GM21381 (cell line): ENCODE measurements around the gene HES5.
"Not testable (repeated sequence)": the region's sequence is repeated elsewhere in the genome, so short reads cannot be mapped to it uniquely, and the experiment has no call there.

Experiments used
- ATAC-seq: cut with Tn5 transposase; IDR thresholded peaks from one replicate; pipeline ENCODE4 v1.9.1; 2021; ENCODE audit warnings: mild to moderate bottlenecking, moderate library complexity; ENCODE audit not compliant: unreplicated experiment

Gene HES5

DNA sequence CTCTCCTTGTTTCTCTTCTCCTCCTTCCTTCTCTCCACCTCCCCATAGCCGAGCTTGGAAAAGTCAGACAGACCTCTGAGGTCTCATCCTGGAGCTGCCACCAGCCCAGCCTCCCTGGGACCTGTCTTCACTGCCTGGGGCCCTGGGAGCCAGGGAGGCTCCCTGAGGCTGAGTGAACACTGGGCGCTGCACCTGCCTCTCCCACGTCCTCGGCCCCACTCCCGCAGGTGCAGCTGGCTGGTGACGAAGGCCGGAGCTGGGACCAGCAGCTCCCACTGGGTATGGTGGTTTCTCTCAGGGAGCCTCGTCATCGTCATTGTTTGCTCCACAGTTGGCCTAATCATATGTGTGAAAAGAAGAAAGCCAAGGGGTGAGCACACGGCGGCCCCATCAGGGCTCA, 31.4 kb upstream of the HES5 start:
- no peak for ATAC-seq

DNA sequence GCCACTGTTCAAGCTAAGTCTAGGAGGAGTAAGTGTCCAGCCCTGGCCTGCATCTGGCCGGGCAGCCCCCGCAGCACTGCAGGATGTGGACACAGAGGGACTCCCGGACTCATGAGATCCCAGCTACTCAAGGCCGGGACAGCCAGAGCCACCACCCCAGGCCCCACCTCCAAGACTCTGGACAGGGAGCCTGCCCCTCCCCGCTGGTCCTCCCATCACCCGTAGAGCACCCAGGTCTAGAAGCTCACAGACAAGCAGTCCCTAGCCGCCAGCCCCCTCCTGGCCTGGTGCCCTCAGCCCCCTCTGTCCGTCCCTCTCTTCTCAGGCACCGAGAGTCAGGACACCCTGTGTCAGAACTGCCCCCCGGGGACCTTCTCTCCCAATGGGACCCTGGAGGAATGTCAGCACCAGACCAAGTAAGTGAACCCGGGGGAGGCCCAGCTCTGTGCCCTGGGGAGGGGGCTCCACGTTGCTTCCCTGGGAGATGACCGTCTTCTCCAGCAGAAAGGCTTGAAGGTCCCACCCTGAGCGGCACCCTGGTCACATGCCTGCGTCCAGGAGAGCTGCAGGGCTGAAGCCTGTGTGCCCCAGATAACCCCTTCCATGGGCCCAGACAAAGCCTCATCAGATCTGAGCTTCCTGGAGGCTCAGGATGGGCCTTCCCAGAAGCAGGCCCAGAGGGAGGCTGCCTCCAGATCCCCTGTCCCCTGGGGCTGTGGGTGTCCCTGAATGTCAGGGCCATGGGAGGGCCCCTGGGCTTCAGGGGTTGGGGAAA, 30.4 kb upstream of the HES5 start:
- no peak for ATAC-seq

DNA sequence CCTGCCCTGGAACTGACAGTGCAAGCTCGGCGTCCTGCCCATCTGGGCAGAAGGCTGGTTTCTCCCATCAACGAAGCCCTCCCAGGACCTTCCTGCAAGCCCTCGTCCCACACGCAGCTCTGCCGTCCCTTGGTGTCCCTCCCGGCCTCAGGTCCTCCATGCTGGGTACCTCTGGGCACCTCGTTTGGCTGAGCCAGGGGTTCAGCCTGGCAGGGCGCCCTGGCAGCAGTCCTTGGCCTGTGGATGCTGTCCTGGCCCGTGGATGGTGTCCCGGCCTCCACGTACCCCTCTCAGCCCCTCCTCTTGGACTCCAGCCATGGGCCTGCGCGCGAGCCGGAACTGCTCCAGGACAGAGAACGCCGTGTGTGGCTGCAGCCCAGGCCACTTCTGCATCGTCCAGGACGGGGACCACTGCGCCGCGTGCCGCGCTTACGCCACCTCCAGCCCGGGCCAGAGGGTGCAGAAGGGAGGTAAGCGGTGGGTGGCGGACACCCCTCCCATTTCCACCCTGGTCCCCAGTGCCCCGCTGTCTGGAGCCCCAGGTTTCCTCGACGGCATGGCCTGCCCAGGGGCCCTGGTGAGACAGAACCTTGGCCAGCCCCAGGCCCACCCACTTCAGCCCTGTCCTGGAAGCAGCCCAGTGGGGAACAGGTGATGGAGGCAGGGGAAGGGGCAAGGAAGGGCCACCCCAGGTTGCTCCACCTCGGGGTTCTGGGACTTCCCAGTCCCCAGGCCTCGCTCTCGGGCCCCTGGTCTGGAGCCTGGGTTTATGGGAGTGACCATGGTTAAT, 29.6 kb upstream of the HES5 start:
- ATAC-seq: no peak

DNA sequence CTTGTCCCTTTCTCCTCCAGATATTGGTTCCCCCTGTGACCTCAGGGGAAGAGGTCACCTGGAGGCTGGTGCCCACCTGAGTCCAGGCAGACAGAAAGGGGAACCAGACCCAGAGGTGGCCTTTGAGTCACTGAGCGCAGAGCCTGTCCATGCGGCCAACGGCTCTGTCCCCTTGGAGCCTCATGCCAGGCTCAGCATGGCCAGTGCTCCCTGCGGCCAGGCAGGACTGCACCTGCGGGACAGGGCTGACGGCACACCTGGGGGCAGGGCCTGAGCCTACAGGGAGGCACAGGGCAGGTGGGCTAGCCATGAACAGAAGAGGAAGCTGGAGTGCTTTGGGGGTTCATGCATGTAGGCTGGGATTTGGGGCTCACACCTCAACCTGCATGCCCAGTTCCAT, 28.8 kb upstream of the HES5 start:
- no peak for ATAC-seq

DNA sequence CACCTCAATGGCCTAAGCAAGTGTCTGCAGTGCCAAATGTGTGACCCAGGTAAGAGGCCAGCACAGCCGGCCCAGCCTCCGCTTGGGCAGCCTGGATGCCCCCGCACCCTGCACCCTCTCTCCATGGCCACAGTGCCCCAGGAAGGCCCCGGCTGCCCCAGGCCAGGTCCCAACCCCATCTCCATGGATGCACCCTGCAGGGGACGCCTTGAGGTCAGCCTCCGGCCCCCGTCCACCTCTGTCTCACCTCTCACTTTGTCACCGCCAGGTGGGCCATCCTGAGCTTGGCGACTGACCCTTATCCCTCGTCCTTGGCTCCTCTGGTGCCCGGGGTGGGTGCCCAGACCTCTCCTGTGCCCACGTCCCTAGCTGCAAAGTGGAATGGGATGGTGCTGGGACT, 28.4 kb upstream of the HES5 start:
- ATAC-seq: no peak

DNA sequence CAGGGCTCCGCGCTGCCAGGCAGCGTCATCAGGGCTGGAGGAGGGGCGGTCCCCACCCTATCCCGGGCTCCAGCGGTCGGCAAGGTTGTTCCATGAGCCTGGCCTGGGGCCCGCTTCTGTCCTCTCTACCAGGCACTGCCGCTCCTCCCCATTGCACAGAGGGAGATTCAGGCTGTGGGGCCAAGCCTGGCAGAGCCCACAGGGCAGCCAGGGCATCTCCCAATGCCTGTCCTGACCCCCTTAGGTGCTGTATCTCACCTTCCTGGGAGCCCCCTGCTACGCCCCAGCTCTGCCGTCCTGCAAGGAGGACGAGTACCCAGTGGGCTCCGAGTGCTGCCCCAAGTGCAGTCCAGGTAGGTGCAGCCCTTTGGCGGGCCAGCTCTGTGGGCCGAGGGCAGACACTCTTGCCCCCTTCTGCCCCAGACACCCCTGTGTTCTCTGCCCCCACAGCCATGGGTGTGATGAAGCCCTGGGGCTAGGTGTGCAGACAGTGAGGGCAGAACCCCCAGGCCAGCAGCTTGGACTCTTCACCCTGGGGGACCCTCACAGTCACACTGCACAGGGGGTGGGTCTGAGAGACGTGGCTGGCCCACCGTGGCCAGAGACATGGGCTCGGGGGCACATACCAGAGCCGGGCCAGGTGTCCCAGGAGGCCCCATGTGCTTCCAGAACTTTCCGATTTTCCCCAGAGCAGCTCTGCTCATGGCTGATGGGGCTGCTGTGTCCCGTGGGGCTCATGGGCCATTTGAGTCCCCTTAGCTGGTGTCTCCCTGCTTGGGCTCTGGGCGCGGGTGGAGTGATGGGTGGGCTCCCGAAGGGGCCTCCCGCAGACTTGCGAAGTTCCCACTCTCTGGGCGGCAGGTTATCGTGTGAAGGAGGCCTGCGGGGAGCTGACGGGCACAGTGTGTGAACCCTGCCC, 27.7 kb upstream of the HES5 start:
- no peak for ATAC-seq

DNA sequence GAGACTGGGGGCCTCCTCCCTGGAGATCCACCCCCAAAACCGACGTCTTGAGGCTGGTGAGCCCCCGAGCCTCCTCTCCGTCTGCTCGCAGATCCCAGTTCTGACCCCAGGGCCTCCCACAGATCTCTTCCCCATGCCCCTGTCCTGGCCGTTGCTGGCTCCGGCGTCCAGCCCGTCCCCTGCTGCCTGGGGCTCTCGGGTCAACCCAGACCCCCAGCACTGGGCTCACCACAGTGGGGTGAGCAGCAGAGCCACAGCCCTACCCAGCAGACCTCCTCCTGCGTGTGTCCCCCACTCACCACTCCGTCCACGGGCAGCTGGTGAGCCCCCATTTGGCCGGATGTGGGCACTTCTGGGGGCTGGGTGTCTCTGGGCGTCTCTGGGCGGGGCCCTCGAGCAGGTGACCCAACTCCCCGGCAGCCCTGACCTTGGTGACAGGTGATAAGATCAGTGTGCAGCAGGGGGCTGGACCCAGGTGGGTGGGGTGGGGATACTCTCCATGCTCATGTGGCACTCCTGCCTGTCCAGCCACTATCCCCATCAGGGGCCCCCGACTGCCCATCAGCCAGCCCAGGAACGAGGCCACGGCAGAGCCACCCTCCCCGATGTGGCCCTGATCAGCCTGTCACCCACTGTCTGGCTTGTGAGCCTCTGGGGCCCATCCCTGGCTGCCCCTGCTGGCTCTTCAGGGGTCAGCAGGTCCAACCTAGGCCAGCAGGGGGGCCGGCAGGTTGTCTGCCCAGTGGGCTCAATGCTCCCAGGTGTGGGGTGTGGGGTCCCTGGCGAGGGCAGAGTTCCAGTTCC, 26.8 kb upstream of the HES5 start:
- ATAC-seq: peak; percentile 19

DNA sequence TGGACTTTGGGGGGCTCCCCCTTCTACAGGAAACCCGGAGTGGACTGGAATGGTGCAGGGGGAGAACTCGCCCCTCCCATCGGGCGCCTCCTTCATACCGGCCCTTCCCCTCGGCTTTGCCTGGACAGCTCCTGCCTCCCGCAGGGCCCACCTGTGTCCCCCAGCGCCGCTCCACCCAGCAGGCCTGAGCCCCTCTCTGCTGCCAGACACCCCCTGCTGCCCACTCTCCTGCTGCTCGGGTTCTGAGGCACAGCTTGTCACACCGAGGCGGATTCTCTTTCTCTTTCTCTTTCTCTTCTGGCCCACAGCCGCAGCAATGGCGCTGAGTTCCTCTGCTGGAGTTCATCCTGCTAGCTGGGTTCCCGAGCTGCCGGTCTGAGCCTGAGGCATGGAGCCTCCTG, 26.2 kb upstream of the HES5 start, which contains the start of gene TNFRSF14:
Gene TNFRSF14, plus strand, starts transcription at position 95 of the 401 bp plus-strand sequence. Its CDS starts 294 bp downstream, at position 389.
- ATAC-seq: peak; percentile 25

DNA sequence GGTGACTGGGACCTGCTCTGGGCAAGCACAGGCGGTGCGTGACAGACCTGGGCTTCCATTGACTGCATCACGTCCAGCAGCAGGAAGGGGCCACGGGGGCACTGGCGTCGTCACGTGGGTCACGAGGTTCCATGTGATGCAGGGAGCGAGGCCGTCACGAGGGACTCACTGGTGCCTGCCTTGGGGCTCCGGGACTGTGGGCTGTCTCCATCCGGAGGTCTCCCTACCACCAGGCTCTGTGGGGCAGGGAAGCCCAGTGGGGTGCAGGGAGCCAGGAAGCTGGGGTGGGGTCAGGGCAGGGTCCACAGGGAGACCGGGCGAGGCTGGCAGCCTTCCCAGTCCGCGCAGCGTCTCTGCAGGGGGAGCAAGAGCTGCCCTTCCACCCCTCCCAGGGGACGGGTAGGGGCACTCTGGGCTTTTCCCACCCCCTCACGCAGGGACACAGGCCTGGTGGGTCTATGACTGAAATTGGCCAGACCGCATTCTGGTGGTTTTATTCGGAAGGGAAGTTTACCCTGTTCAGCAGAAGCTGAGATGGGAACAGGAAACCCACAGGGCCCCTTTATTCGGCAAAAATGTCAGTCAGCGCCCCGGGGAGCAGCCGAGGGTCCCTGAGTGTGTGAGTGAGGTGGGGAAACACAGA, 25.7 kb upstream of the HES5 start:
- ATAC-seq: peak; percentile 35

DNA sequence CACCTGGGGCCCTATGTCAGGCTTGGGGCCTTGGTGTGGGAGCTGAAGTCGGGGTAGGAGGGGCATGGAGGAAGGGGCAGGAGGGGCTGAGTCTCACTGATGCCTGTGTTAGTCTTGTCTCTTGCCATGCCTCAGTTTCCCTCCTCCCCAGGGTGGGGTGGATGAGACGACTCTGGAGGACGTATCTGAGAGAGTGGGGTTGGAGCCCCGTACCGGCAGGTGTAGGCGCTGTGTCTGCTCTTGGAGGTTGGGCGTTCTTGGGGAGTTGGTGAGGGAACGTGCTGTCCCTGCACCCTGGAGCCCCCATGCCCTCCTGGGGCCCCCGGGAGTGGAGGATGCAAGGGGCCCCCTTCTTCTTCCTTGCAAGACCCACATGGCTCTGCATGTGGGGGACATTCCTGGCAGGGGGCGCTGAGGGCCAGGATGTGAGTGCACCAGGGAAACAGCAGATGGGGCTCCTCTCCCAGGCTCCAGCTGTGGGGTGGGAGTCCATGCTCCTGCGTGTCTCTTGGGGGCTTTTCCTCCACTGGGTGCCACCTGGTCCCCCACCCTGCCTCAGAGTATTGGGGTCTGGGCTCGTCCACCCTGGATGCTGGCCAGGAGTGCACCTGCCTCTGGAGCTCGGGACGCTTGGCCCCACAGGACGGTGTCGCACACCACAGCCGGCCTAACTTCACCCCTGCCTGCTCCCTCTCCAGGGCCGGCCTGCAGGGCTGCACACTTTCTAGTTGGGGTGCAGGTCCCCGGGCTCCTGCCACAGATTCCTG, 24.7 kb upstream of the HES5 start:
- ATAC-seq: no peak

DNA sequence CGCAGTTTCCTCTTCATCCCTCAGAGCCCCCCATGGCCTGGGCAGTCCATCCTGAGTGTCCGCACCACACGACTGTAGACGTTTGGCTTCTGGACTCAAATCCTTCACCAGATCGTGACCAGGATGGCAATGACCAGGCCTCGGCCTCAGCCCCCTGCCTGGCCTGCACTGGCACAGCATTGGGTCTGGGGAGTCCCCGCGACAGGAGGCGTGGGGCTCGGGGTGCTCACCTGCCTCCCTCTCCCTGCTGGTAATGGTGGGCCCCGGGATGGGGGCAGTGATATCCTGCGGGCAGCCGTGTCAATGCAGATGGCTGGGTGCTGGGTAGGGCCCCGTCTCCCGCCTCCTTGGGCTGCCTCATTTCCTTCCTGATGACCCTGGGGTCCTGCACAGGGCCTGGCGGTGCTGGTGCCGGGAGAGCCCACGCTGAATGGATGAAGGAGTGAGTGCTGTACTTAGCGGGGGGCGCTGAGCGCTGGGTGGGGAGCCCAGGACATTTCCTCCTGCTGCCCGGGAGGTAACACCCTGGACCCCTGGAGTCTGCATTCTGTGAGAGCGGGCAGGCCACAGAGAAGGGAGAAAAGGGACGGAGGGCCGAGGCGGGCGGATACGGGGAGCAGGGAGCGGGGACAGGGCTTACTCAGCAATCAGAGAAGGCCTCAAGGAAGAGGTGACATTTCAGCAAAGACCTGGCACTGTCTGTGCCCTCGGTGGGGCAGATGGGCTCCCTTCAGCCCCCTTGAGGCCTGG, 24.0 kb upstream of the HES5 start:
- ATAC-seq: no peak

DNA sequence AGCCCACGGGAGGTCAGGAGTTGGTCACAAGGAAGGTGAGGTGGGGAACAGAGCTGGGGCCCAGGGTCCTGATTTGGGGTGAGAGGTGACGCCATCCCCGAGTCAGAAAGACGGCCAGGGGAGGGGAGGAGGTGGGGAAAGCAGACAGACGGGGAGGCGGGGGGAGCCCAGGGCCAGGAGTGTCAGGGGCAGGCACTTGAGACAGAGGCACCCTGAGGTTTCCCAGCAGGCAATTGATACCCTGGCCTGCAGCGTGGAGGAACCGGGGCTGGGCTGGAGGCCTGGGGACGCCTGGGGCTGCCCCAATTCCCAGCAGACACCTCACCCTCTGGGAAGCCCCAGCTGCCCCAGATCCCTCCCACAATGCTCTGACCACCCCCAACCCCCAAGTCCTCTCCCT, 23.0 kb upstream of the HES5 start:
- not testable (repeated sequence) for ATAC-seq

DNA sequence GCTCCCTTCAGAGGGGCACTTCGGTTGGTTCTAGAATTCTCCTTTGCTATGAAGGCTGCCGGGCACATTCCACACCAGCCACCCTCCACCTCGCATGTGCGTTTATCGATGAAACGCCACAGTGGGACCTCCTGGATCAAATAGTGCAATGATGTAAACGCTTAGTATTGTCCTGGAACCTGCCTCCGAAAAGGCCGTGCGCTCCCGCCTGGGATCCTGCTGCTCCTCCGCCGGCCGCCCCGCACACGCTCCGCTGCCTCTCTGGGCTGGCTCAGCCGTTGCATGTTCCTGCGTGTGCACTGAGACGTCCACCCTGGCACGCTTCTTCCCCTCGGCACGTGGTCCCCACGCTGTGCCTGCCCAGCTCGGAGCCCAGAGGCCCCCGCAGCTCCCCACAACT, 22.1 kb upstream of the HES5 start:
- no peak for ATAC-seq

DNA sequence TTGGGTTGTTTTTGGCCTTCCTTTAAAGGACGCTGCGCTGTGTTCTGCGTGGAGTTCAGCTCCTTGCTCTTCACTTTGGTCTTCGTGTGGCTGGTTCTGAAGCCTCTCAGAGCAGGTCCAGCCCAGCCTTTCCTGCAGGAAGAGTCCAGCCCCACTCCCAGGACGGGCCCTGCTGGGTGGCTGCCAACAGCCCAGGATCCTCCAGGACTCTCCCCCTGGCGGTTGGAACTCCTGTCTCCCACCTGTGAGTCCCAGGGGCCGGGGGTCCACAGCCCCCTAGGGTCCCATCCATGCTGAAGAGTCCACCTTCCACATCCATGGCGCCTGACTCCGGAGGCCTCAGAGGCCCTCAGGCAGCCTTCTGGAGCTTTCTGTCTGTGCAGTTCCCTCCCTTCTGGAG, 21.5 kb upstream of the HES5 start:
- ATAC-seq: not testable (repeated sequence)

DNA sequence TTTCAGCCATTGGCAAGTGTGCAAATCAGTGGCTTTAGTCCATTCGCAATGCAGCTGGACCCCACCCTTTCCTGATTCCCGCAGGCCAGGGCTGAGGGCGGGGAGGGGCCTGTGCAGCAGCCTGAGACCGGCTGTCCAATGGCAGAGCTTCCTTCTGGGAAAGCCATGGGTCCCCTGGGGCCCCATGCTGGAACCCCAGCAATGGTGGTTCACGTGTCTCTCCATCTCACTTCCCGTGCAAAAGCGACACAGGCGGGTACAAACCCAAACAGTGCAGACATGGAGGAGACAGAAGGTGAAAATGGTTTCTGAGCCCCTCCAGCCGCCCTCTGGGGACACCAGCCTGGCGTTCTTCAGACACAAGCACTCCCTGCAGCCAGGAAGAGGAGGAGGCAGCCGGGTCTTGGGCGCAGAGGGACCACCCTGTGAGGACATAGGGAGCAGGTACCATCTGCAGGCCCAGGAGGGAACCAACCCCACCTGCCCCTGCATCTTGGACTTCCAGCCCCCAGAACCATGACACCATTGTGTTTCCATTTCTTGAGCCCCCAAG, 20.3 kb upstream of the HES5 start:
- ATAC-seq: not testable (repeated sequence)

DNA sequence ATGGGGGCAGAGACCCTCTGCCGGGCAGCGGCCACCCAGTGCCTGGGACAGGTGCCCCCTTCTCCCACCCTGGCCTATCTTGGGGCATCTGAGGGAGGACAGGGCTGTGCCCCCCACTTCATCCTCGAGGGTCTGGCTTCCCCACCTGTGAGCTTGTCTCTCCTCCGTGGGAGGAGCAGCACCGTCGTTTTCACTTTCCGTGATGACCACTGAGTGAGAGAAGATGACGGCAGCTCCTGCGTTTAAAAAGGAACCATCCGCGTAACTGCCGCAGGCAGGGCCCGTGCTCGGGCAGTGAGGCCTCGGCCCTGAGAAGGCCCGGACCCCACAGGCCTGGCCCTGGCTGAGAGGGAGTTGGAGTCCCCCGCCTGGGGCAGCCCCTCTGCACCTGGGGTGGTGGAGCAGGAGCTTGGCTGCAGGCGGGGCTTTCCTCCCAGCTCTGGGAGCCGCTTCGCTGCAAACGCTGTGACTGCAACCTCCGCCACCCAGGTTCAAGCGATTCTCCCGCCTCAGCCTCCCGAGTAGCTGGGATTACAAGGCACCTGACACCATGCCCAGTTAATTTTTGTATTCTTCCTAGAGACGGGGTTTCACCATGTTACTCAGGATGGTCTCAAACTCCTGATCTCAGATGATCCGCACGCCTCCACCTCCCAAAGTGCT, 19.4 kb upstream of the HES5 start:
- not testable (repeated sequence) for ATAC-seq

DNA sequence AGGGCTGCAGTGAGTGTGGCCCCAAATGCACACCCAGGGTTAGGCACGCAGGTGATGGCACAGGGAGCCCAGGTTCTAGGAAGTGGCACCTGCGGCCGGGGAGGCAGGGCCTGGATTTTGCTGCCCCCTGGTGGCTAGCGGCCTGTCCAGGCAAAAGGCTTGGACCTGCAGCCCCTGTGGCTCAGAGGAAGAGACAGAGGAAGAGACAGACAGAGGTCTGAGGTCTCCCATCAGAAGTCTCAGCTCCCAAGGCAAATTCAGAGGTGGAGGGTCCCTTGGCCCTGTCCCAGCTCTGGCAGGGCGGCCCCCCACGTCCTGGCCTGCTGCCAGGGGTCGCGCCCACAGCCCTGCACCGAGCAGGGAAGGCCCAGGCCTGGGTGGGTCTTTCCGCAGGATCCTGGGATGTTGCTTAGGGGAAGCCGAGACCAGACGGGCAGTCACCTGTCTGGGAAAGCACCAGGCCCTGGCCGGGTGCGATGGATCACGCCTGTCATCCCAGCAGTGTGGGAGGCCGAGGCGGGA, 18.1 kb upstream of the HES5 start:
- no peak for ATAC-seq
